HepG2 (cell line): ENCODE measurements around the gene CDX1. TPM values are rescaled to one million over a fixed set of nuclear protein-coding genes. Genes with fewer than 3 reads are reported as not detected.
A peak's percentile ranks its signal among the peaks of the same experiment; 100 is the strongest.

ENCODE experiments used
- ETV5 ChIP-seq: IDR thresholded peaks from 2 replicates; pipeline ENCODE4 v1.6.1; 2018; ENCODE audit warnings: missing biosample characterization, missing genetic modification reagents, inconsistent platforms, borderline replicate concordance
- EZH2 ChIP-seq: conservative IDR thresholded peaks from 2 replicates; pipeline ENCODE4 v1.6.1; 2012; ENCODE audit warnings: mild to moderate bottlenecking, low read depth, low read length, moderate library complexity
- MAF1 ChIP-seq: sonication (generic); formaldehyde crosslinking; IDR thresholded peaks from 2 replicates; pipeline ENCODE4 v1.5.0; 2020; ENCODE audit warnings: missing genetic modification reagents, borderline replicate concordance
- NFRKB ChIP-seq: fragments of 450-650 bp; IDR thresholded peaks from 2 replicates; pipeline ENCODE4 v1.6.1; 2017
- NR2F2 ChIP-seq: IDR thresholded peaks from 2 replicates; pipeline ENCODE4 v1.6.1; 2012; ENCODE audit warnings: low read depth, inconsistent platforms, borderline replicate concordance
- SIN3B ChIP-seq: fragments of 150-350 bp; IDR thresholded peaks from 2 replicates; pipeline ENCODE4 v1.6.1; 2014; ENCODE audit warnings: low read length
- SMYD3 ChIP-seq: sonication (generic); formaldehyde crosslinking; IDR thresholded peaks from 2 replicates; pipeline ENCODE4 v1.8.1; 2023; ENCODE audit warnings: mild to moderate bottlenecking, missing genetic modification reagents
- SUZ12 ChIP-seq: fragments of 150-350 bp; IDR thresholded peaks from 2 replicates; pipeline ENCODE4 v1.6.1; 2014; ENCODE audit warnings: low read depth, low read length
- ZBTB7A ChIP-seq: sonication (generic); formaldehyde crosslinking; IDR thresholded peaks from 2 replicates; pipeline ENCODE4 v1.8.0; 2022; ENCODE audit warnings: mild to moderate bottlenecking, missing genetic modification reagents
- ZNF550 ChIP-seq: sonication (generic); formaldehyde crosslinking; IDR thresholded peaks from 2 replicates; pipeline ENCODE4 v1.4.0; 2020; ENCODE audit warnings: mild to moderate bottlenecking, missing genetic modification reagents, borderline replicate concordance
- polyA plus RNA-seq, 8 experiments: library from polyadenylated mRNA; depleted of rRNA in 3 of 8; stranded (reverse) in 7 of 8; unstranded in 1 of 8; fragments of >200 nt; fragmentation: Illumina TruSeq in 4 of 8; extraction: Trizol in 4 of 8; gene quantifications; 2 replicates each; pipeline versions ENCODE4 v1.2.1 to v1.2.3, GENCODE V29; 2011 to 2016; ENCODE audit warnings: low read depth in 4 of 8, missing spikeins in 1 of 8, mixed read lengths in 1 of 8; ENCODE audit not compliant: insufficient read depth in 1 of 8
- total RNA-seq, 5 experiments: library from RNA; depleted of rRNA; stranded (reverse); fragments of >200 nt; fragmentation: Illumina TruSeq; extraction: Trizol; gene quantifications; 2 replicates each; pipeline ENCODE4 v1.2.3, GENCODE V29; 2016; ENCODE audit warnings: low read depth in 1 of 5
- TF ChIP-seq, protein P1 (sequence below): IDR thresholded peaks from 2 replicates; pipeline ENCODE4 v1.6.1; 2016; ENCODE audit warnings: control low read depth
- TF ChIP-seq, protein P2 (sequence below): sonication (generic); formaldehyde crosslinking; IDR thresholded peaks from 2 replicates; pipeline ENCODE4 v1.5.0; 2020; ENCODE audit warnings: missing genetic modification reagents
- TF ChIP-seq, protein P3 (sequence below): sonication (generic); formaldehyde crosslinking; IDR thresholded peaks from one replicate; pipeline ENCODE4 v1.5.1; 2020; ENCODE audit warnings: mild to moderate bottlenecking, missing genetic modification reagents; ENCODE audit errors: not compliant biosample characterization
- TF ChIP-seq, protein P4 (sequence below): sonication (generic); formaldehyde crosslinking; IDR thresholded peaks from 2 replicates; pipeline ENCODE4 v1.5.1; 2020; ENCODE audit warnings: missing genetic modification reagents, mild to moderate bottlenecking, borderline replicate concordance
- TF ChIP-seq, protein P5 (sequence below): sonication (generic); formaldehyde crosslinking; IDR thresholded peaks from 2 replicates; pipeline ENCODE4 v1.5.0; 2020; ENCODE audit warnings: missing genetic modification reagents
- TF ChIP-seq, protein P6 (sequence below): sonication (generic); formaldehyde crosslinking; IDR thresholded peaks from 2 replicates; pipeline ENCODE4 v1.5.0; 2020; ENCODE audit warnings: missing genetic modification reagents, mild to moderate bottlenecking, borderline replicate concordance

The CDX1 gene
- total and polyA plus RNA-seq, 2 of the 13 experiments (the other 11 are each of a cell fraction or from before 2014, with no cell fraction given), result not detected

DNA sequence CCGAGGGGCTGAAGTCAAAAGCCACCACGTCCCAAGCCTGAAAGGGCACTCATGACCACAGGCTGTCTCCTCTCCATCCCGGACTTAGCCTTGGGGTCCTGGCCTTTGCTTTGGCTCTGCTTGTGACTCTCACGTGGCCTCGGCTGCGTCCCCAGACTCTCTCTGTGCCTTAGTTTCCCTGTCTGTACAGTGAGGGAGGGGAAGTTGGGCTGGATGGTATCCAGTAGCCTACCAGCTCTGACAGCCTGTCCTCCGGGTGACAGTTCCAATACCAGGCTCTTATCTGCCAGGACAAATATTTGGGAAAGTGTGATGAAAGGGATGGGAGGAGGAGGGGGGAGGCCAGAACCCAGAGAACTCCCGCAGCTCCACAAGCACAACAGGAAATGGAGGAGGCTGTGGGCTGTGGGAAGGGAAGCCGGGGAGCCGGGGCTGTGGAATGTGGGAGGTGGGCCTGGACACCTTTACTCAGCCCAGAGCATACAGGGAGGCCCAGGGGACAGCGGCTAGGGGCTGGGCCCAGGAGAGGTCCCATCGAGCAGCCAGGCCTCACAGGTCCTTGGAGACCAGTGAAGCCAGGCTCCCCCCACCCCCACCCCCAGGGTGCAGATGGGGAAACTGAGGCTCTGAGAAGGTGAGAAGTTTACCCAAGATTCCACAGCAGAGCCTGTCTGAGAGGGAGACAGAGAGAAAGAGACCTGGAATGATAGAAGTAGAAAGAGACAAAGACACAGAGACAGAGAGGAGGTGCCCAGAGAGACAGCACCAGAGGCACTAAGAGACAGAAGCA is 29.2 kb upstream of the CDX1 start (continued):
- TF ChIP-seq, protein P1, sequence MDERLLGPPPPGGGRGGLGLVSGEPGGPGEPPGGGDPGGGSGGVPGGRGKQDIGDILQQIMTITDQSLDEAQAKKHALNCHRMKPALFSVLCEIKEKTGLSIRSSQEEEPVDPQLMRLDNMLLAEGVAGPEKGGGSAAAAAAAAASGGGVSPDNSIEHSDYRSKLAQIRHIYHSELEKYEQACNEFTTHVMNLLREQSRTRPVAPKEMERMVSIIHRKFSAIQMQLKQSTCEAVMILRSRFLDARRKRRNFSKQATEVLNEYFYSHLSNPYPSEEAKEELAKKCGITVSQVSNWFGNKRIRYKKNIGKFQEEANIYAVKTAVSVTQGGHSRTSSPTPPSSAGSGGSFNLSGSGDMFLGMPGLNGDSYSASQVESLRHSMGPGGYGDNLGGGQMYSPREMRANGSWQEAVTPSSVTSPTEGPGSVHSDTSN, result no peak
- TF ChIP-seq NFRKB, result no peak
- TF ChIP-seq, protein P2, sequence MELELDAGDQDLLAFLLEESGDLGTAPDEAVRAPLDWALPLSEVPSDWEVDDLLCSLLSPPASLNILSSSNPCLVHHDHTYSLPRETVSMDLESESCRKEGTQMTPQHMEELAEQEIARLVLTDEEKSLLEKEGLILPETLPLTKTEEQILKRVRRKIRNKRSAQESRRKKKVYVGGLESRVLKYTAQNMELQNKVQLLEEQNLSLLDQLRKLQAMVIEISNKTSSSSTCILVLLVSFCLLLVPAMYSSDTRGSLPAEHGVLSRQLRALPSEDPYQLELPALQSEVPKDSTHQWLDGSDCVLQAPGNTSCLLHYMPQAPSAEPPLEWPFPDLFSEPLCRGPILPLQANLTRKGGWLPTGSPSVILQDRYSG (CRISPR knock-in tag), result no peak
- TF ChIP-seq, protein P3, sequence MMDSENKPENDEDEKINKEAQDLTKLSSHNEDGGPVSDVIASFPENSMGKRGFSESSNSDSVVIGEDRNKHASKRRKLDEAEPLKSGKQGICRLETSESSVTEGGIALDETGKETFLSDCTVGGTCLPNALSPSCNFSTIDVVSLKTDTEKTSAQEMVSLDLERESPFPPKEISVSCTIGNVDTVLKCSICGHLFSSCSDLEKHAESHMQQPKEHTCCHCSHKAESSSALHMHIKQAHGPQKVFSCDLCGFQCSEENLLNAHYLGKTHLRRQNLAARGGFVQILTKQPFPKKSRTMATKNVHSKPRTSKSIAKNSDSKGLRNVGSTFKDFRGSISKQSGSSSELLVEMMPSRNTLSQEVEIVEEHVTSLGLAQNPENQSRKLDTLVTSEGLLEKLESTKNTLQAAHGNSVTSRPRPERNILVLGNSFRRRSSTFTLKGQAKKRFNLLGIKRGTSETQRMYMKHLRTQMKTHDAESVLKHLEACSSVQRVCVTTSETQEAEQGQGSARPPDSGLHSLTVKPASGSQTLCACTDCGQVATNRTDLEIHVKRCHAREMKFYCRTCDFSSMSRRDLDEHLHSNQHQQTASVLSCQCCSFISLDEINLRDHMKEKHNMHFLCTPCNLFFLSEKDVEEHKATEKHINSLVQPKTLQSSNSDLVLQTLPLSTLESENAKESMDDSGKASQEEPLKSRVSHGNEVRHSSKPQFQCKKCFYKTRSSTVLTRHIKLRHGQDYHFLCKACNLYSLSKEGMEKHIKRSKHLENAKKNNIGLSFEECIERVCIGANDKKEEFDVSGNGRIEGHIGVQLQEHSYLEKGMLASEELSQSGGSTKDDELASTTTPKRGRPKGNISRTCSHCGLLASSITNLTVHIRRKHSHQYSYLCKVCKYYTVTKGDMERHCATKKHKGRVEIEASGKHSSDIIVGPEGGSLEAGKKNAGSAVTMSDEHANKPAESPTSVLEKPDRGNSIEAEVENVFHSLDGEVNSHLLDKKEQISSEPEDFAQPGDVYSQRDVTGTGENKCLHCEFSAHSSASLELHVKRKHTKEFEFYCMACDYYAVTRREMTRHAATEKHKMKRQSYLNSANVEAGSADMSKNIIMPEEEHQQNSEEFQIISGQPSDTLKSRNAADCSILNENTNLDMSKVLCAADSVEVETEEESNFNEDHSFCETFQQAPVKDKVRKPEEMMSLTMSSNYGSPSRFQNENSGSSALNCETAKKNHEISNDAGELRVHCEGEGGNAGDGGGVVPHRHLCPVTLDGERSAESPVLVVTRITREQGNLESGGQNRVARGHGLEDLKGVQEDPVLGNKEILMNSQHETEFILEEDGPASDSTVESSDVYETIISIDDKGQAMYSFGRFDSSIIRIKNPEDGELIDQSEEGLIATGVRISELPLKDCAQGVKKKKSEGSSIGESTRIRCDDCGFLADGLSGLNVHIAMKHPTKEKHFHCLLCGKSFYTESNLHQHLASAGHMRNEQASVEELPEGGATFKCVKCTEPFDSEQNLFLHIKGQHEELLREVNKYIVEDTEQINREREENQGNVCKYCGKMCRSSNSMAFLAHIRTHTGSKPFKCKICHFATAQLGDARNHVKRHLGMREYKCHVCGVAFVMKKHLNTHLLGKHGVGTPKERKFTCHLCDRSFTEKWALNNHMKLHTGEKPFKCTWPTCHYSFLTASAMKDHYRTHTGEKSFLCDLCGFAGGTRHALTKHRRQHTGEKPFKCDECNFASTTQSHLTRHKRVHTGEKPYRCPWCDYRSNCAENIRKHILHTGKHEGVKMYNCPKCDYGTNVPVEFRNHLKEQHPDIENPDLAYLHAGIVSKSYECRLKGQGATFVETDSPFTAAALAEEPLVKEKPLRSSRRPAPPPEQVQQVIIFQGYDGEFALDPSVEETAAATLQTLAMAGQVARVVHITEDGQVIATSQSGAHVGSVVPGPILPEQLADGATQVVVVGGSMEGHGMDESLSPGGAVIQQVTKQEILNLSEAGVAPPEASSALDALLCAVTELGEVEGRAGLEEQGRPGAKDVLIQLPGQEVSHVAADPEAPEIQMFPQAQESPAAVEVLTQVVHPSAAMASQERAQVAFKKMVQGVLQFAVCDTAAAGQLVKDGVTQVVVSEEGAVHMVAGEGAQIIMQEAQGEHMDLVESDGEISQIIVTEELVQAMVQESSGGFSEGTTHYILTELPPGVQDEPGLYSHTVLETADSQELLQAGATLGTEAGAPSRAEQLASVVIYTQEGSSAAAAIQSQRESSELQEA (CRISPR knock-in tag), result no peak
- TF ChIP-seq SUZ12, result no peak
- TF ChIP-seq, protein P4, sequence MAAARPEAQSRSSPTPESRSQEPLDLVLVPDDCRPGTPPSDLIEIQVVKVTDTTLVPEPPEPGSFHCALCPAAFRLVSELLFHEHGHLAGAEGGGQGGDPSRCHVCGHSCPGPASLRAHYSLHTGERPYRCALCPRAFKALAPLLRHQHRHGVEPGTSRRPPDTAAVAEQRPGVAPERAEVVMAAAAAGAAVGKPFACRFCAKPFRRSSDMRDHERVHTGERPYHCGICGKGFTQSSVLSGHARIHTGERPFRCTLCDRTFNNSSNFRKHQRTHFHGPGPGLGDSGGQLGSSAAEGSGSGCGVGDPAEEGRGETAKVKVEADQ (CRISPR knock-in tag), result peak; percentile 61; the same call in 1 of the 2 replicates
- TF ChIP-seq SMYD3, result no peak
- no peak for TF ChIP-seq ZNF550 (CRISPR knock-in tag)
- TF ChIP-seq EZH2, result no peak
- 0 out of 2 replicates have a peak, but pooled peaks have one; percentile 66 for TF ChIP-seq MAF1 (CRISPR knock-in tag)
- no peak for TF ChIP-seq NR2F2
- TF ChIP-seq SIN3B, result no peak
- TF ChIP-seq ETV5 (CRISPR knock-in tag), result peak; percentile 97
- TF ChIP-seq, protein P5, sequence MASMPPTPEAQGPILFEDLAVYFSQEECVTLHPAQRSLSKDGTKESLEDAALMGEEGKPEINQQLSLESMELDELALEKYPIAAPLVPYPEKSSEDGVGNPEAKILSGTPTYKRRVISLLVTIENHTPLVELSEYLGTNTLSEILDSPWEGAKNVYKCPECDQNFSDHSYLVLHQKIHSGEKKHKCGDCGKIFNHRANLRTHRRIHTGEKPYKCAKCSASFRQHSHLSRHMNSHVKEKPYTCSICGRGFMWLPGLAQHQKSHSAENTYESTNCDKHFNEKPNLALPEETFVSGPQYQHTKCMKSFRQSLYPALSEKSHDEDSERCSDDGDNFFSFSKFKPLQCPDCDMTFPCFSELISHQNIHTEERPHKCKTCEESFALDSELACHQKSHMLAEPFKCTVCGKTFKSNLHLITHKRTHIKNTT (CRISPR knock-in tag), result no peak
- TF ChIP-seq, protein P6, sequence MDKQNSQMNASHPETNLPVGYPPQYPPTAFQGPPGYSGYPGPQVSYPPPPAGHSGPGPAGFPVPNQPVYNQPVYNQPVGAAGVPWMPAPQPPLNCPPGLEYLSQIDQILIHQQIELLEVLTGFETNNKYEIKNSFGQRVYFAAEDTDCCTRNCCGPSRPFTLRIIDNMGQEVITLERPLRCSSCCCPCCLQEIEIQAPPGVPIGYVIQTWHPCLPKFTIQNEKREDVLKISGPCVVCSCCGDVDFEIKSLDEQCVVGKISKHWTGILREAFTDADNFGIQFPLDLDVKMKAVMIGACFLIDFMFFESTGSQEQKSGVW (CRISPR knock-in tag), result no peak
- peak; percentile 75; the same call in 1 of the 2 replicates for TF ChIP-seq ZBTB7A
